ENCODE measurements around the gene ARHGAP31.

DNA sequence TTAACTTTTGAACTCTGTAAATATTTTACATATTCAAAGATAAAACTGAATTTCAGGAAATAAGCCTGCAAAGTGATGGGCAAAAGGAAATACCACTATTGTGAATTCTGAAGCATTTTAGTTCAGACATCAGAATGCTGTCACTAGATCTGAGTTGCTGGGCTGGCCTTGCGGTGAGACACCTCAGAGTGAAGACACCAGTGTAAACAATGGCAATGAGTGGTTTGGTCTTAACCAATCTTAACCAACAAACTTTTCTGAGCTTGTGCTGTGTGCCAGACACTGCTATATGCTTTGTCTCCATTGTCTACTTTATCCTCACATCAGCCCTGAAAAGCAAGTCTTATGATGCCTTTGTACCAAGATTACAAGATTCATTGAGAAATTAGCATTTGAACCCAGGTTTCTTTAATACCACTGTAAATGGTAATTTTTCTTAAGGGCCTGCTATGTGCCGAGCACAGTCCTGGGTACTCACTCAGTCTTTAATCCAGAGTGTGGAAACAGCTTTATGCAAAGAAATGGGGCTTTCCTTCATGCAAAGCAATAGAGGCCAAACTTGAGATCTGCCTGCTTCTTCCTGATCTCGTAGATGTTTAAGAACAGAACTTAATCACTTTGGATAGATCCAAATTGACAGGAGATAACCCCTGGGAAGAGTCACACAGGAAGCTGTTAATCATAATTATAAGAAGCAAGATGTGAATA lies 114.2 kb downstream of the ARHGAP31 start:
- TF ChIP-seq, protein P1, sequence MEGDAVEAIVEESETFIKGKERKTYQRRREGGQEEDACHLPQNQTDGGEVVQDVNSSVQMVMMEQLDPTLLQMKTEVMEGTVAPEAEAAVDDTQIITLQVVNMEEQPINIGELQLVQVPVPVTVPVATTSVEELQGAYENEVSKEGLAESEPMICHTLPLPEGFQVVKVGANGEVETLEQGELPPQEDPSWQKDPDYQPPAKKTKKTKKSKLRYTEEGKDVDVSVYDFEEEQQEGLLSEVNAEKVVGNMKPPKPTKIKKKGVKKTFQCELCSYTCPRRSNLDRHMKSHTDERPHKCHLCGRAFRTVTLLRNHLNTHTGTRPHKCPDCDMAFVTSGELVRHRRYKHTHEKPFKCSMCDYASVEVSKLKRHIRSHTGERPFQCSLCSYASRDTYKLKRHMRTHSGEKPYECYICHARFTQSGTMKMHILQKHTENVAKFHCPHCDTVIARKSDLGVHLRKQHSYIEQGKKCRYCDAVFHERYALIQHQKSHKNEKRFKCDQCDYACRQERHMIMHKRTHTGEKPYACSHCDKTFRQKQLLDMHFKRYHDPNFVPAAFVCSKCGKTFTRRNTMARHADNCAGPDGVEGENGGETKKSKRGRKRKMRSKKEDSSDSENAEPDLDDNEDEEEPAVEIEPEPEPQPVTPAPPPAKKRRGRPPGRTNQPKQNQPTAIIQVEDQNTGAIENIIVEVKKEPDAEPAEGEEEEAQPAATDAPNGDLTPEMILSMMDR (IDR thresholded peaks at IDR 0.05 in 8 of 11, conservative IDR thresholded peaks at IDR 0.05 in 3 of 11), result no peak
- TF ChIP-seq POLR2AphosphoS5 (IDR thresholded peaks at IDR 0.05) (no peak), POLR2A (IDR thresholded peaks at IDR 0.05) (no peak)
